MM.1S (cell line): ENCODE results near the gene NCS1.

Experiments
- CTCF ChIP-seq: fragments of 300-600 bp; sonication (generic); IDR thresholded peaks from 2 replicates; pipeline ENCODE4 v1.5.1; 2016; ENCODE audit warnings: antibody characterized with exemption, low read length, mixed read lengths
- EZH2 ChIP-seq: fragments of 300-600 bp; sonication (generic); optimal IDR thresholded peaks from 2 replicates; pipeline ENCODE3; 2017; ENCODE audit warnings: low read depth, mild to moderate bottlenecking, antibody characterized with exemption, low read length, mixed read lengths

- TF ChIP-seq CTCF (no peak), EZH2 (no peak)
These were observed 82.8 kb downstream of the NCS1 start for GRCh38 chr9:130254747-130255630.
